PFSK-1 (cell line): ENCODE data around the gene ODF2.

ENCODE experiments used
- FOXP2 ChIP-seq: optimal IDR thresholded peaks from 2 replicates; pipeline ENCODE3; 2011; ENCODE audit warnings: borderline replicate concordance, control low read depth, inconsistent platforms; ENCODE audit not compliant: insufficient read depth; ENCODE audit errors: extremely low read length, extremely low read depth
- POLR2AphosphoS5 ChIP-seq: IDR thresholded peaks from 2 replicates; pipeline ENCODE4 v1.6.1; 2012; ENCODE audit warnings: low read depth, mild to moderate bottlenecking, control low read depth, low read length, moderate library complexity
- SIN3A ChIP-seq: IDR thresholded peaks from 2 replicates; pipeline ENCODE4 v1.6.1; 2012; ENCODE audit warnings: mild to moderate bottlenecking, low read length, moderate library complexity, borderline replicate concordance; ENCODE audit not compliant: insufficient read depth
- TAF1 ChIP-seq: IDR thresholded peaks from 2 replicates; pipeline ENCODE4 v1.6.1; 2012; ENCODE audit warnings: low read length, control low read depth, borderline replicate concordance; ENCODE audit not compliant: insufficient read depth
- TF ChIP-seq, protein P1 (sequence below), 2 experiments: IDR thresholded peaks; 2 replicates each; pipeline versions ENCODE4 v1.6.1 to v1.8.0; 2011 to 2012; ENCODE audit warnings: low read depth in 2 of 2, low read length in 2 of 2, control low read depth in 1 of 2, inconsistent platforms in 1 of 2, mild to moderate bottlenecking in 1 of 2, moderate library complexity in 1 of 2; ENCODE audit not compliant: insufficient read depth in 1 of 2

Gene ODF2

GRCh38 chr9:128416014-128416413 is 39.8 kb upstream of the ODF2 start:
- TF ChIP-seq POLR2AphosphoS5 = no peak

DNA sequence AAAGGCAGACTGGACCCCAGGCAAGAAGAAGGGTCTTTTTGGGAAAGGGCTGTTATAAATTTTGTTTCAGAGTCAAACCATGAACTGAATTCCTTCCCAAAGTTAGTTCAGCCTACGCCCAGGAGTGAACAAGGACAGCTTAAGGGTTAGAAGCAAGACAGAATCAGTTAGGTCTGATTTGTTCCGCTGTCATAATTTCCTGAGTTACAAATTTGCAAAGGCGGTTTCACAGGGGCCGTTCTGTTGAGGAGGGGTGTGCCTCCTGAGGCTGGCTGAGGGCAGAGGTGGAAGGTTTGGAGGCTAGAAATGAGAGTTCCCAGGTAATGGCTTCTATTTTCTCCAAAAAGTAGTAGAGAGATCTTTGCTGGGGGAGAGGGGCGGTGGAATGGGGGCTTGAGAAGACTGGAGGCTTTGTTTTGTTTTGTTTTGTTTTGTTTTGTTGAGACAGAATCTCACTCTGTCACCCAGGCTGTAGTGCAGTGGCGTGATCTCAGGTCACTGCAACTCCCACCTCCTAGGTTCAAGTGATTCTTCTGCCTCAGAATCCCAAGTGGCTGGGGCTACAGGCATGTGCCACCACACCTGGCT is 39.3 kb upstream of the ODF2 start:
- TF ChIP-seq POLR2AphosphoS5 (no peak), SIN3A (no peak), TAF1 (no peak), FOXP2 (no peak)
- TF ChIP-seq, protein P1, sequence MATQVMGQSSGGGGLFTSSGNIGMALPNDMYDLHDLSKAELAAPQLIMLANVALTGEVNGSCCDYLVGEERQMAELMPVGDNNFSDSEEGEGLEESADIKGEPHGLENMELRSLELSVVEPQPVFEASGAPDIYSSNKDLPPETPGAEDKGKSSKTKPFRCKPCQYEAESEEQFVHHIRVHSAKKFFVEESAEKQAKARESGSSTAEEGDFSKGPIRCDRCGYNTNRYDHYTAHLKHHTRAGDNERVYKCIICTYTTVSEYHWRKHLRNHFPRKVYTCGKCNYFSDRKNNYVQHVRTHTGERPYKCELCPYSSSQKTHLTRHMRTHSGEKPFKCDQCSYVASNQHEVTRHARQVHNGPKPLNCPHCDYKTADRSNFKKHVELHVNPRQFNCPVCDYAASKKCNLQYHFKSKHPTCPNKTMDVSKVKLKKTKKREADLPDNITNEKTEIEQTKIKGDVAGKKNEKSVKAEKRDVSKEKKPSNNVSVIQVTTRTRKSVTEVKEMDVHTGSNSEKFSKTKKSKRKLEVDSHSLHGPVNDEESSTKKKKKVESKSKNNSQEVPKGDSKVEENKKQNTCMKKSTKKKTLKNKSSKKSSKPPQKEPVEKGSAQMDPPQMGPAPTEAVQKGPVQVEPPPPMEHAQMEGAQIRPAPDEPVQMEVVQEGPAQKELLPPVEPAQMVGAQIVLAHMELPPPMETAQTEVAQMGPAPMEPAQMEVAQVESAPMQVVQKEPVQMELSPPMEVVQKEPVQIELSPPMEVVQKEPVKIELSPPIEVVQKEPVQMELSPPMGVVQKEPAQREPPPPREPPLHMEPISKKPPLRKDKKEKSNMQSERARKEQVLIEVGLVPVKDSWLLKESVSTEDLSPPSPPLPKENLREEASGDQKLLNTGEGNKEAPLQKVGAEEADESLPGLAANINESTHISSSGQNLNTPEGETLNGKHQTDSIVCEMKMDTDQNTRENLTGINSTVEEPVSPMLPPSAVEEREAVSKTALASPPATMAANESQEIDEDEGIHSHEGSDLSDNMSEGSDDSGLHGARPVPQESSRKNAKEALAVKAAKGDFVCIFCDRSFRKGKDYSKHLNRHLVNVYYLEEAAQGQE (IDR thresholded peaks at IDR 0.05; ENCODE audit: insufficient read depth in 1 of 2, low read depth in 2 of 2, low read length in 2 of 2) = no peak

DNA sequence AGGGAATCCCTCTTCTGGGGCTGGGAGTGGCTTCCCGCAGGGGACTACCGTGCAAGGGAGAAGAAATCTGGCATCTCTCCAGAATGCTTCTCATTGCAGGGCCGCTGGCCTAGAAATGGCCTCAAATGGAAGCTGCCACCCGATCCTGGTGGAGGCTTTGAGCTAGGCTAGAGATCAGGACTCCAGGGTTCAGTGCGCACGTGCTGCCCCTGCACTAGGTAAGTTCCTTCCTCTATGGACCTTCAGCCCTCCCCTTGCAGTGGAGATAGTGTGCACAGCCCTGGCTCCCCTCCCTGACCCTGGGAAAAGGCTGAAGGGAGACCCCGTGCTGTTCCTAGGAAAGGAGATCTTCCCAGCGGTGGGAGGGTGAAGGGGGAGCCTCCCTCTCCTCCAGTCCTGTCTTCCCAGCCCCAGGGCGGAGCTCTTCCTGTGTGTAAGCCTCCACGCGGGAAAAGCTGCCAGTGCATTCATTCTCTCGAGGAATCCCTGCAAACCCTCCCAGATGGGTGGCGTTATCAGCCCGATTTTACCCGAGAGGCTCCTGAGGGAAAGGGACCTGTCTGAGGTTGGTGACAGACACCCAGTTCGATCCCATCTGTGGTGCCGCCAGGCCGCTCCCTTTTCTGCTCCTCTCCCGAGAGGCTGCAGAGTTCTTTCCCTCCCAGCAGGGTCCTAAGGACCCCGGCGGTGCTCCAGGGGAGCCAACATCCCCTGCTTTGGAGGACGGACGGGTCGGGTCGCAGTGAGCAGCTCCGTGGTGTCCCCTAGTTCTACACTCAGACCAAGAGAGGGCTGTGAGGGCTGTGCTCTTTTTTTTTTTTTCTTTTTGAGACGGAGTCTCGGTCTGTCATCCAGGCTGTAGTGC is 36.5 kb upstream of the ODF2 start:
- TF ChIP-seq TAF1 (no peak), SIN3A (no peak), FOXP2 (no peak)
- TF ChIP-seq, protein P1 (IDR thresholded peaks at IDR 0.05; ENCODE audit: insufficient read depth in 1 of 2, low read depth in 2 of 2, low read length in 2 of 2) = no peak

DNA sequence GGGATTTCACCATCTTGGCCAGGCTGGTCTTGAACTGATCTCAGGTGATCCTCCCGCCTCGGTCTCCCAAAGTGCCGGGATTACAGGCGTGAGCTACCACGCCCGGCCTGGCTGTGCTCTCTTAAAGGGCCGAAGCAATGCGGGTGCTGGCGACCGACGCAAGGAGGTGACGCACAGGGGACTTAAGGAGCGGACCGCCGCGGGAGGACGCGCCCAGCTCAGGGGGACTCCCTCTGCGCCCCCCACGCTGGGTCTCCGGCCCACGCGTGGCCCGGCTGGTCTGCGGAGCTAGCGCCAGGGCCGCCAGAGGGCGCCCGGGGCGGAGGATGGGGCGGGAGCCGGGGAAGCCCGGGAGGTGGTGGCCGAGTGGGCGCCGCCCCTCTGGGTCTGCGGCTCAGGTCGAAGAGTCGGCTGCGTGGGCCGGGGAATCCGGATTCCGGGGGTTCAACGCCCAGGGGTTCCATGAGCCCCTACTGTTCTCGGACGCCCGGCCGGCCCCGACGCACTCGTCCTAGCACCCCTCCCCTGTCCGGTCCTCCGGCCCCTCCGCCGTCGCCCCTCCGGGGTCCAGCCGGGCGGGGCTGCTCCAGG is 35.7 kb upstream of the ODF2 start:
- TF ChIP-seq, protein P1 (IDR thresholded peaks at IDR 0.05; ENCODE audit: insufficient read depth in 1 of 2, low read depth in 2 of 2, low read length in 2 of 2) = no peak
- no peak for TF ChIP-seq FOXP2
- TF ChIP-seq POLR2AphosphoS5 = no peak
- no peak for TF ChIP-seq TAF1
- TF ChIP-seq SIN3A = no peak

DNA sequence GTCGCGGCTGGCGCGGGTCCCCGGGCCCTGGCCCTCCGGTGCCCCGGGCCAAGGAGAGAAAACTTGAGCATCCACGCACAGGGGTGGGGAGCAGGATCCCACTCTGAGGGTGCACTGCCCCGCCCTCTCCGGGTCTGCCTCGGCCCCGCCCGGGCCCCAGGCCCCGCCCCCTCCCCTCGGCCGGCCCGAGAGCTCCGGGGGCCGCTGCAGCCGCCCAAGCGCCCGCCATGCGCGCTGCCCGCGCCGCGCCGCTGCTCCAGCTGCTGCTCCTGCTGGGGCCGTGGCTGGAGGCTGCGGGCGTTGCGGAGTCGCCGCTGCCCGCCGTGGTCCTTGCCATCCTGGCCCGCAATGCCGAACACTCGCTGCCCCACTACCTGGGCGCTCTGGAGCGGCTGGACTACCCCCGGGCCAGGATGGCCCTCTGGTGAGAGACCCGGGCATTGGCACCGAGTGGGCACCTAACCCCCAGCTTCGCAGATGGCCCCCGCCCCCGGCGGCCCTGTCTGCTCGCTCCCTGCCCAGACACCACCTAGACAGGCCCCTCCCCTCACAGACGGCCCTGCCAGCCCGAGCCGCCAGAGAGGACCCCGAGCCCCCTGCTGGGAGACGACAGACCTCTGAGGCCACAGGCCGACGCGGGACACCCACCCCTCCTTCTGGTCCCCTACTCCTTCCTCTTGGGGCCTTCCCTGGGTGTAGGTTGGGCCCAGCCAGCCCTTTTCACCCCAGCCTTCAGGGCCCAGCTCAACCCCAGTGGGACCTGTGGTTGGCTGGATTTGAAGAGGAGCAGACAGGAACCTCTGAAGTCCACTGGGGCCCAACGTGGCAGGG is 34.9 kb upstream of the ODF2 start, which contains the start of gene CERCAM:
TSS of gene CERCAM (plus strand) at position 207 of the 831 bp plus-strand sequence. CDS start at position 228, 21 bp downstream.
- TF ChIP-seq FOXP2 (no peak), SIN3A (no peak), TAF1 (no peak), POLR2AphosphoS5 (no peak; the same call in 1 of the 2 replicates)
- TF ChIP-seq, protein P1 (IDR thresholded peaks at IDR 0.05; ENCODE audit: insufficient read depth in 1 of 2, low read depth in 2 of 2, low read length in 2 of 2) = no peak
